Activated naive CD8-positive, alpha-beta T cell treated with anti-CD3 and anti-CD28 coated beads, Interleukin-2, amount 50 U/mL, for 24 hours (primary cell): Measurements from ENCODE around the gene NINJ1.

Source experiments
- ATAC-seq: fragments of 150-1000 bp; cut with Tn5 transposase; one replicate; pipeline ENCODE4 v1.10.0; 2021
- DNase-seq: peaks from one replicate; pipeline ENCODE4 v3.0.0; 2021
- H3K27ac Mint-ChIP-seq: one replicate; pipeline ENCODE4 v1.8.0; 2021; ENCODE audit warnings: mild to moderate bottlenecking, mixed read lengths
- H3K27me3 Mint-ChIP-seq: one replicate; pipeline ENCODE4 v1.8.0; 2021; ENCODE audit warnings: mixed read lengths
- H3K36me3 Mint-ChIP-seq: one replicate; pipeline ENCODE4 v1.8.0; 2021; ENCODE audit warnings: low read depth, mixed read lengths
- H3K4me1 Mint-ChIP-seq: one replicate; pipeline ENCODE4 v1.8.0; 2021; ENCODE audit warnings: mixed read lengths
- H3K4me3 Mint-ChIP-seq: one replicate; pipeline ENCODE4 v1.8.0; 2021; ENCODE audit warnings: mild to moderate bottlenecking, moderate library complexity, mixed read lengths
- H3K9me3 Mint-ChIP-seq: one replicate; pipeline ENCODE4 v1.8.0; 2021; ENCODE audit warnings: mixed read lengths

NINJ1 gene

DNA sequence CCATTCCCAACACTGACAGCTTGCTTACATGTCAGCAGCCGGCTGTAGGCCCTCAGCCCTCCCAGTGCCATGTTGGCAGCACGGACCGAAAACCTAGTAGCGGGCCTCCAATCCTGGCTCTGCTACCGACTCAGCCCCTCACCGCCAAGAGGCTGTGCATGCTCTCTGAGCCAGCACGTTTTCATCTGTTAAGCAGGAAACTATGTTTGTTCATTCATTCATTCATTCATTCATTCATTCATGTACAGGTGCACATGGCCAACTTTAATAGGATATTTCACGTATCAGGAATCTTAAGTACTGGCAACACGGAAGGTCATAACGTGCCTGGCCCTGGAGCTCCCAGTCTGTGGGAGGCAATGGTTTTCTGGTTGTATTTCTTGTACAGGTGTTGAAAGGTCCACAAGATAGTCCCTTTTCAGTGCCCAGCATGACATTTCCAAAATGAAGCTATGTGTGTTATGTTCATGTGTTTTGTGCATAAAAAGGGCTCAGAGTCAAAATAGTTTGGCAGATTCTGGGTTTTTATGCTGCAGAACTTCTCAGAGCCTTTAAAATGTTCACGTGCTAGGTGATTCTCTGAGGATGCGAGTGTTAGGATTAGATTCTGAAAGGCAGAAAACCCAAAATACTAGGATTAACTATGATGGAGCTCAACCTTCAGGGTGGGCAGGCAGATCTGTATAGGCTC is 57.8 kb downstream of the NINJ1 start:
- Mint-ChIP-seq H3K36me3 (peaks cover 5% of the 10 kb centered on the region), H3K4me3 (no peak overlapping the region), H3K4me1 (peaks cover 40% of the 10 kb centered on the region), H3K27me3 (no peaks in the 10 kb centered on the region), H3K9me3 (no peaks in the 10 kb centered on the region), H3K27ac (no peak overlapping the region)
- ATAC-seq (no peak), DNase-seq (no peak)

GRCh38 chr9:93072383-93072795 is 61.7 kb downstream of the NINJ1 start:
- Mint-ChIP-seq H3K4me1 (peaks cover 62% of the 10 kb centered on the region), H3K9me3 (no peaks in the 10 kb centered on the region), H3K27ac (peak overlapping the region; percentile 48), H3K4me3 (no peak overlapping the region), H3K27me3 (no peaks in the 10 kb centered on the region), H3K36me3 (peaks cover 15% of the 10 kb centered on the region)
- DNase-seq: no peak
- ATAC-seq: no peak
